ENCODE measurements around the gene TRPM5.

Gene TRPM5

DNA sequence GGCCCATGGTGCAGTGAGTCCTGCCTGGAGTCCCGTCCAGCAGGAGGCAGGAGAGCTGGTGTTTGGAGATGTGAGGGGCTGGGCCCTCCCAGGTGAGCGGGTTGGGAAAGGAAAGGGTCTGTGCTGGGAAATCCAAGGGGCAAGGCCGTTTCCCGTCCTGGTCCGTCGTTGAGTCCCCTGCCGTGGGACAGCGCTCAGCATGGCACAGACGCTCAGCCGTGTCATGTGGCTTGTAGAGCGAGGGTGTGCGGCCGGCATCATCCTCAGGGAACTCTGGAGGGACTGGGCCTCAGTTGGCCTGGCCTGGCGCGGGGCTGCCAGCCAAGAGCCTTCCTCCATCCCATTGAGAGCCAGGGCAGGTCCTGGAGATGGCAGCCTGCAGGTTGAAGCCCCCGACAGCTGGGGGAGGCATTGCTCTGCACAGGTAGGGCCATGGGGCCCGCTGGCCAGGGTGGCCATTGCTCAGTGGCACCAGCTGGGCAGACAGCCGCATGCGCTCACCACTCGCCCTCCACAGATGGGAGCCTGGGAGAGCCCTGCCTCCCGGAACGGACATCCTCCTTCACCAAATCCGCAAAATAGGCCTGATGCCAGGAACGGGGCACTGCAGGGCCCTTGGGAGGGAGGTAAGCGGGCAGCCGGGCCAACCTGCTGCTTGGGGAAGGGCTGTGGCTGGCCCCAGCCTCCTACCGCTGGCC, 29.2 kb upstream of the TRPM5 start:
- H3K9me3 Mint-ChIP-seq = peaks cover 6 to 9% of the 10 kb centered on the region in 2 donors
- peaks cover 44% of the 10 kb centered on the region for H3K4me1 Mint-ChIP-seq
- DNase-seq = no peak
- no peak overlapping the region for H3K4me3 Mint-ChIP-seq
- no peaks in the 10 kb centered on the region for H3K27me3 Mint-ChIP-seq
- no peak for ATAC-seq
- H3K27ac Mint-ChIP-seq = no peak overlapping the region

DNA sequence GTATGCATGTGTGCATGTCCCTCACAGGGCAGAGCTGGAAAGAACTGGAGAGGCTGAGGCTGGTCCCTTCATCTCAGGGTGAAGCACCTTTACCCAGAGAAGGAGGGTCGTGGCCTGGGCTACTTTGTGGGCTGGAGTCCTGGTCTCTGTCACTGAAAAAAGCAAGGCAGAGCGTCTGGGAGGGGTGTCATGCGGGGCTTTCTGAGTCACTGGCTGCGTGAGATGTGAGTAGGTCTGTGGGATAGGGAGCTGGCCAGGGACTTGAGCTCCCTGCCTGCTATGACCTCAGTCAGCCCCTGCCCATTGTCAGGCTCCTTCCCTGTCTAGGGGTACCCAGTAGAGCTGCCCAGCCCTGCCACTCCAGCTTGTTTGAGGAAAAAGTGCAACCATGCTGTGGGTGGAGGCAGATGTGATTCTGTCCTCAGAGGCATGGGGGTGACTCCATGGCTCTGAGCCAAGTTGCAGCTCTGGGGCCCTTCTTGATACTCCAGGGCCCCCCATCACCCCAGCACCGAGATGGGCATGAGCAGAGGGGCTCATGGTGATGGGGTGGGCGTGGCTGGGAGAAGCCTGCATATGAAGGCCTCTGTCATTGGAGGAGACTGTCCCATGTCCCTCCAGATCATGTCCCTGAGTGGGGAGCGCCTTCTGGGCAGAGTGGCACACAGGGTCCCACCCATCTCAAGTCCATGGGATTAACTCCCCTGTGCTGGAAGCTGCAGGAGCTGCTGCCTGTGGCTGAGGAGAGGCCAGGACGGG, 28.3 kb upstream of the TRPM5 start:
- Mint-ChIP-seq H3K4me1 (peaks cover 54% of the 10 kb centered on the region), H3K4me3 (no peak overlapping the region), H3K27ac (peak overlapping the region; percentile 15 to 61), H3K9me3 (no peaks in the 10 kb centered on the region), H3K27me3 (no peaks in the 10 kb centered on the region)
- ATAC-seq (no peak), DNase-seq (no peak)

DNA sequence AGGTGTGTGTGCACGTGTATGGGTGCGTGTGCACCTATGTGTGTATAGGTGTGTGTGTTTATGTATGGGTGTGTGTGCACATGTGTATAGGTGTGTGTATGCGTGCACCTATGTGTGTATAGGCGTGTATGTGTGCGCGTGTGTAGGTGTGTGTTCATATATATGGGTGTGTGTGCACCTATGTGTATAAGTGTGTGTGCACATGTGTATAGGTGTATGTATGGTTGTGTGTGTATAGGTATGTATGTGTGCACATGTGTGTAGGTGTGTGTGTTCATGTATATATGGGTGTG, 27.4 kb upstream of the TRPM5 start:
- no peak overlapping the region for H3K27ac Mint-ChIP-seq
- no peak overlapping the region for H3K4me3 Mint-ChIP-seq
- H3K27me3 Mint-ChIP-seq = no peaks in the 10 kb centered on the region
- H3K4me1 Mint-ChIP-seq = peaks cover 62% of the 10 kb centered on the region
- no peak for ATAC-seq
- no peaks in the 10 kb centered on the region for H3K9me3 Mint-ChIP-seq
- no peak for DNase-seq

DNA sequence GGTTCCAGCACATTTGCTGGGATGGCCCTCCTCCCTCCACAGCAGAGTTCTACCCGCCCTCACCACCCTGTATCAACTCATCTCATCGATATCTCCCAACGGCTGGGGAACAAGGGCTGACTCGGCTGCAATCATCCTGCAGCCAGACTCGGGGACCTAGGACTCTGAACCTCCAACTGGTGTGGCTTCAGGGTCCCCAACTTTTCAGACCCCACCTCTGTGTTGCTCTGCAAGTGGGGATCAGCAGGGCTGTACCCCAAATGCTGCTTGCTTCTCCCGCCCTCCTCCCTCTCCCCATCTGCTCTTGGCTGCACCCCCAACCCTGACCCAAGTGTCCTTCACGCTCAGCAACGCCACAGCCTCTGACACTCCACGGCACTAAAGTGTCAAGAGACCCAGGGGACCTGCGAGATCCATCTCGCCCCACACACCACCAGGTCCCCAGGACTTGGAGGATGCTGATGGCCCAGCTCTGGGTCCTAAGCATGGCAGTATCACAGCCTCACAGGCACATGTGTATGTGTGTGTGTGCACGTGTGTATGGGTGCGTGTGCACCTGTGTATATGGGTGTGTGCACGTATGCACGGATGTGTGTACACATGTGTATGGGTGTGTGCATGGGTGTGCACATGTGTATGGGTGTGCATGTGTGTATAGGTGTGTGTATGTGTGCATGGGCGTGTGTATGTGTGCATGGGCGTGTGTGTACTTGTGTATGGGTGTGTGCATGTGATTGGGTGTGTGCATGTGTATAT, 26.9 kb upstream of the TRPM5 start:
- no peak for ATAC-seq
- H3K4me1 Mint-ChIP-seq = peaks cover 67% of the 10 kb centered on the region
- no peak for DNase-seq
- no peaks in the 10 kb centered on the region for H3K9me3 Mint-ChIP-seq
- no peaks in the 10 kb centered on the region for H3K27me3 Mint-ChIP-seq
- no peak overlapping the region for H3K27ac Mint-ChIP-seq
- H3K4me3 Mint-ChIP-seq = no peak overlapping the region

DNA sequence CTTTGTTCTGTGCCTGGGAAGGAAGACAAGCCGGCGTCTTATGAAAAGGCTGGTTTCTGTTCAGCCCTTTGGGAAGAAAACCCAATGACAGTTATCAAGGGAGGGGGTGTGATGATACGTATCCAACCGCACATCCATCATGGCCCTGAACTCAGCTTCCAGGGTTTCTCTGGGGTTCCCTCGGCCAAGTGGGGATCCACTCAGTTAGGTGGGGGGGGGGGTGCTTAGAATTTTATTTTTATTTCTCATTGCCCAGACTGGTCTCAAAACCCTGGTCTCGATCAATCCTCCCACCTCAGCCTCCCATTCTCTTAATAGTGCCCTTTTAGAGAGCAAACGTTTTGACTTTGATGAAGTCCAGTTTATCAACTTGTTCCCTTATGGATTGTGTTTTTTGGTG, 26.2 kb upstream of the TRPM5 start:
- no peak for DNase-seq
- H3K4me3 Mint-ChIP-seq = no peak overlapping the region
- no peak overlapping the region for H3K27ac Mint-ChIP-seq
- H3K9me3 Mint-ChIP-seq = no peaks in the 10 kb centered on the region
- ATAC-seq = no peak
- H3K27me3 Mint-ChIP-seq = no peaks in the 10 kb centered on the region
- H3K4me1 Mint-ChIP-seq = peaks cover 72% of the 10 kb centered on the region

DNA sequence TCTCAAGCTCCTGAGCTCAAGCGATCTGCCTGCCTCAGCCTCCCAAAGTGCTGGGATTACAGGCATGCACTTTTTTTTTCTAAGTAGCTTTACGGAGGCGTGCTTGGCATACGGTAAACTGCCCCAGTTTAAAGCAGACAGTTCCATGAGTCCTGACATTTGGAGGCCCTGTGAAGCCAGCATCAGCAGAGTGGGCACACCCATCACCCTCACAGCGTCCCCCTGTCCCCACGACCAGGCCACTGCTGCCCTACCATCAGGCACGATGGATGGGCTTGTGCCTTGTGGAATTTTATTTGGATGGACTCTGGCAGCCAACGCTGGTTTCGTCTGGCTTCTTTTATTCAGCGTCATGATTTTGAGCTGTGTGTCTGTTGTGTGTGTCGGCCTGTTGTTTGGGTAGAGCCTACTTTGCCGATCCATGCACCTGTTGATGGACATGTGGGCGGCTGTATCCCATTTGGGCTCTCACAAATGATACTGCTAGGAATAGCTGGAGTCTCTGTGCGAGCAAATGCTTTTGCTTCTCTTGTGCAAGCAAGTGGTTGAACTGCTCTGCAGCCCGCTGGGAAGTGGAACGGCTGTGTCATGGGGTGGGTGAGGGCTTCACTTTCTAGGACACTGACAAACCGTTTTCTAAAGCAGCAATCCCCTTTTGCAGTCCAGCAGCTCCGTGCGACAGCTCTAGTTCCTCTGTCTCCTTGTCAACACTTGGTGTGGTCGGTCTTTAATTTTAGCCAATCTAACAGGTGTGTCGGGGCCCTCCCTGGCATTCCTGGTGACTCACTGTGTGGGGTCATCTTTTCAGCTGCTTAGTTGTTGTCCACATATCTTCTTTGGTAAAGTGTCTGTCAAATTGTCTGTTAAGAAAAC, 24.3 kb upstream of the TRPM5 start:
- peaks cover 79% of the 10 kb centered on the region for H3K4me1 Mint-ChIP-seq
- DNase-seq (no peak), ATAC-seq (no peak)
- H3K27me3 Mint-ChIP-seq = no peaks in the 10 kb centered on the region
- no peaks in the 10 kb centered on the region for H3K9me3 Mint-ChIP-seq
- no peak overlapping the region for H3K27ac Mint-ChIP-seq
- H3K4me3 Mint-ChIP-seq = no peak overlapping the region

GRCh38 chr11:2467695-2468055, 23.4 kb upstream of the TRPM5 start:
- no peaks in the 10 kb centered on the region for H3K9me3 Mint-ChIP-seq
- peak overlapping the region; percentile 29 to 66 for H3K4me3 Mint-ChIP-seq
- ATAC-seq (peak; percentile 14), DNase-seq (no peak)
- no peaks in the 10 kb centered on the region for H3K27me3 Mint-ChIP-seq
- peaks cover 85% of the 10 kb centered on the region for H3K4me1 Mint-ChIP-seq
- H3K27ac Mint-ChIP-seq = peak overlapping the region in 1 of 2 donors; percentile 61

DNA sequence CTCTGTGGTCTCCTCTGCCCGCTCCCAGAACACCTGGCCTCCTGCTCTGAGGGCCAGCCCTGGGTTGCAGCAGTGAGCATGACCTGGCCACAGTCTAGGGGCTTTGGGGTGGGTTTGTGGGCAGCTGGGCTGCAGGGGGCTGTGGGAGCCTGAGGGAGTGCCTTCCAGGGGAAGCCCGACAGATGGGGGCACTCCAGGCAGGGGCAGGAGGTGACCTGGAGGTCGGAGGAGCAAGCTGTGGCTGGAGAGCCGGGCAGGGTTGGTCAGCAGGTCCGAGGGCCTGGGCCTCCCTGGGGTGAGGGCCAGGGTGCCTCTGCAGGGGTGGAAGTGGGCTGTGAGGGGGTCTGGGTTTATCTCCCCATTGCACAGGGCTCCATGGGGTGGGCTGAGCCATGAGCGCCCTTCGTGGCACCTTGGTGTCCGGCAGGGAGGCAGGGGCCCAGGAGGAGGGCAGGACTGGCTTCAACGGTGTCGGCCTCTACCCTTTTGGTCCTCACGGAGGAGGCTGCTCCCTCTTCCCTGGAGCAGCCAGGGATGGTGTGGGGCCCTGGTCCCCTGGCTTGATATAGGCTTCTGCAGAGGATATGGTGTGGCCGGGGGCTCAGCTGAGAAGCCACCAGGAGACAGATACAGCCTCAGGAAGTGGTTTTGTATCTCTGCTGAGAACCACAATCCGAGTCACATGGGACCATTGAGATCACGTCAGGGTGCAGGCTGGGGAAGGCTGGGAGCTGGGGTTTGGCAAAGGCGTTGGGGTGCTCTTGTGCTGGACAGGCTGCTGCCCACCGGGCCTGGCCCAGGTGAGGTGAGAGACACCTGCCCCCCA, 22.8 kb upstream of the TRPM5 start:
- Mint-ChIP-seq H3K9me3 (no peaks in the 10 kb centered on the region), H3K4me1 (peaks cover 85% of the 10 kb centered on the region), H3K27ac (peak overlapping the region in 1 of 2 donors; percentile 61), H3K4me3 (peak overlapping the region; percentile 37 to 66), H3K27me3 (no peaks in the 10 kb centered on the region)
- DNase-seq (peak; percentile 50 to 65), ATAC-seq (peak; percentile 98)

GRCh38 chr11:2466069-2466801, 21.9 kb upstream of the TRPM5 start:
- DNase-seq (peak in 1 of 2 donors; percentile 8), ATAC-seq (no peak)
- Mint-ChIP-seq H3K27me3 (no peaks in the 10 kb centered on the region), H3K9me3 (no peaks in the 10 kb centered on the region), H3K27ac (no peak overlapping the region), H3K4me3 (peak overlapping the region; percentile 37 to 66), H3K4me1 (peaks cover 85% of the 10 kb centered on the region)

GRCh38 chr11:2465202-2466068, 21.1 kb upstream of the TRPM5 start:
- H3K4me1 Mint-ChIP-seq = peaks cover 93% of the 10 kb centered on the region
- no peak overlapping the region for H3K27ac Mint-ChIP-seq
- no peak for ATAC-seq
- no peak overlapping the region for H3K4me3 Mint-ChIP-seq
- no peak for DNase-seq
- no peaks in the 10 kb centered on the region for H3K27me3 Mint-ChIP-seq
- no peaks in the 10 kb centered on the region for H3K9me3 Mint-ChIP-seq

GRCh38 chr11:2464451-2465165, 20.3 kb upstream of the TRPM5 start:
- H3K4me1 Mint-ChIP-seq = peaks cover 99% of the 10 kb centered on the region

DNA sequence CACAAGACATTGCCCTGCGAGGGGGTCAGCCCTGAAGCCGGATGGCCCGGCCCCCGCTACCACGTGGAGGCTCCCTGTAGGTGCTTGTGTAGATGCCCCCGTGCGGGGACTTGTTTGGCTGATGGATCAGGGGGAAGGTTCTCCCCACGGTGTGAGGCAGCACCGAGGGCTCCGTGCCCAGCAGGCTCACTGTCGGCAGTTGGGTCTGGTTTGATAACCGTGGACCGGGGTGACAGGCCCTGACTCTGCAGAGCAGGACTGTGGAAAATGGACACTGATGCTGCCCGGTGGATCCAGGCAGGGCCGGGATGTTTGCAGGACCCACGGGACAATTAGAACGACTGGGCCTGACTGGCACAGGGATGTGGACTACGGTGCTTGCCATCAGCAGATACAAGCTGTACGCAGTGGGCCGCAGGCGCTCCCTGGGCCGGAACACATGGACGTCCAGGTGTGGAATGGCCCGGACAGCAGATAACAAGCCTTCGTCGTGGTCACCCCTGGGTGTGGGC, 19.5 kb upstream of the TRPM5 start:
- no peak overlapping the region for H3K4me3 Mint-ChIP-seq
- no peak overlapping the region for H3K27ac Mint-ChIP-seq
- no peaks in the 10 kb centered on the region for H3K9me3 Mint-ChIP-seq
- H3K4me1 Mint-ChIP-seq = peaks cover 99% of the 10 kb centered on the region
- no peaks in the 10 kb centered on the region for H3K27me3 Mint-ChIP-seq
- no peak for ATAC-seq
- DNase-seq = no peak

More at GRCh38 chr11:2464451-2465165, 20.3 kb upstream of the TRPM5 start:
- ATAC-seq (no peak), DNase-seq (no peak)
- Mint-ChIP-seq H3K27ac (peak overlapping the region in 1 of 2 donors; percentile 20), H3K9me3 (no peaks in the 10 kb centered on the region), H3K4me3 (no peak overlapping the region), H3K27me3 (no peaks in the 10 kb centered on the region)
